ENCODE results near the gene NCAN.

Gene NCAN

GRCh38 chr19:19181488-19181998, 30.2 kb upstream of the NCAN start:
- Mint-ChIP-seq H3K4me3 (no peak overlapping the region), H3K27ac (no peak overlapping the region), H3K4me1 (ENCODE audit: low read depth) (peaks cover 3% of the 10 kb centered on the region), H3K36me3 (ENCODE audit: low read depth) (peaks cover 38% of the 10 kb centered on the region), H3K27me3 (ENCODE audit: low read depth) (no peaks in the 10 kb centered on the region), H3K9me3 (no peaks in the 10 kb centered on the region)
- no peak for DNase-seq (ENCODE audit: low spot score)

DNA sequence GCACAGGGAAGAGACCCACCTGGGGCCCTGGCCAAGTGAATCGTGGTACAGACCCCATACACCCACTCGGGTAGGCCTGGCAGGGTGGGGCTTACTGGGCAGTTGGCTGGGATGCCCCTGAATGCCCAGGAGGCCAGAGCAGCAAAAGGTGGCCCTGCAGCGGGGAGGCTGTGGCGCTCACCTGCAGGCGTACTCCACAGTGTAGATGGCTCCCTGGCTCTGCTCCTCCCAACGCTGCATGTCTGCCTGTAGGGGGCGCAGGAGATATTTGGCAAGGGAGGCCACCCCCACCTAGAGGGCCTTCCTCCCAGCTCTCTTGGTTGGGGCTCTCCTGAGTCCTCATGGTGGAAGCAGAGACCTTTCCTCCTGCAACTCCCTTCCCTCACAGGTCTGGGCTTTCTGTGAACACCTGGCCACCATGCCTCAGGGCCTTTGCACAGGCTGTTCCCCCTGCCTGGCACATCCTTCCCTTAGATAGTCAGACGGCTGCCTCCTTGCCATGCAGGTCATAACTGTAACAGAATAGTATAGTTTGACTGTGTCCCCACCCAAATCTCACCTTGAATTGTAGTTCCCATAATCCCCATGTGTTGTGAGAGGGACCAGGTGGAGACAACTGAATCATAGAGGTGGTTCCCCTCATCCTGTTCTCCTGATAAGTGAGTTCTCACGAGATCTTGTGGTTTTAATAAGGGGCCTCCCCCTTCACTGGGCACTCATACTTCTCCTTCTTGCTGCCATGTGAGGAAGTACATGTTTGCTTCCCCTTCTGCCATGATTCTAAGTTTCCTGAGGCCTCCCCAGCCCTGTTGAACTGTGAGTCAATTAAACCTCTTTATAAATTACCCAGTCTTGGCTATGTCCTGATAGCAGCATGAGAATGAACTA, 25.7 kb upstream of the NCAN start:
- H3K27ac Mint-ChIP-seq: no peak overlapping the region
- H3K4me3 Mint-ChIP-seq: no peak overlapping the region
- H3K4me1 Mint-ChIP-seq (ENCODE audit: low read depth): peaks cover 15% of the 10 kb centered on the region
- no peaks in the 10 kb centered on the region for H3K9me3 Mint-ChIP-seq
- H3K36me3 Mint-ChIP-seq (ENCODE audit: low read depth): peaks cover 32% of the 10 kb centered on the region
- H3K27me3 Mint-ChIP-seq (ENCODE audit: low read depth): no peaks in the 10 kb centered on the region
- DNase-seq (ENCODE audit: low spot score): peak; percentile 41

GRCh38 chr19:19186742-19187141, 25.0 kb upstream of the NCAN start:
- H3K27ac Mint-ChIP-seq: no peak overlapping the region
- no peak for DNase-seq (ENCODE audit: low spot score)
- H3K27me3 Mint-ChIP-seq (ENCODE audit: low read depth): no peaks in the 10 kb centered on the region
- no peak overlapping the region for H3K4me3 Mint-ChIP-seq
- peaks cover 15% of the 10 kb centered on the region for H3K4me1 Mint-ChIP-seq (ENCODE audit: low read depth)
- H3K36me3 Mint-ChIP-seq (ENCODE audit: low read depth): peaks cover 27% of the 10 kb centered on the region
- no peaks in the 10 kb centered on the region for H3K9me3 Mint-ChIP-seq

- DNase-seq (ENCODE audit: low spot score): no peak
- Mint-ChIP-seq H3K27me3 (ENCODE audit: low read depth) (no peaks in the 10 kb centered on the region), H3K36me3 (ENCODE audit: low read depth) (peaks cover 19% of the 10 kb centered on the region), H3K27ac (peak overlapping the region; percentile 98), H3K4me1 (ENCODE audit: low read depth) (peaks cover 20% of the 10 kb centered on the region), H3K4me3 (peak overlapping the region; percentile 98), H3K9me3 (no peaks in the 10 kb centered on the region)
These were observed 20.0 kb upstream of the NCAN start for GRCh38 chr19:19191768-19192077.

DNA sequence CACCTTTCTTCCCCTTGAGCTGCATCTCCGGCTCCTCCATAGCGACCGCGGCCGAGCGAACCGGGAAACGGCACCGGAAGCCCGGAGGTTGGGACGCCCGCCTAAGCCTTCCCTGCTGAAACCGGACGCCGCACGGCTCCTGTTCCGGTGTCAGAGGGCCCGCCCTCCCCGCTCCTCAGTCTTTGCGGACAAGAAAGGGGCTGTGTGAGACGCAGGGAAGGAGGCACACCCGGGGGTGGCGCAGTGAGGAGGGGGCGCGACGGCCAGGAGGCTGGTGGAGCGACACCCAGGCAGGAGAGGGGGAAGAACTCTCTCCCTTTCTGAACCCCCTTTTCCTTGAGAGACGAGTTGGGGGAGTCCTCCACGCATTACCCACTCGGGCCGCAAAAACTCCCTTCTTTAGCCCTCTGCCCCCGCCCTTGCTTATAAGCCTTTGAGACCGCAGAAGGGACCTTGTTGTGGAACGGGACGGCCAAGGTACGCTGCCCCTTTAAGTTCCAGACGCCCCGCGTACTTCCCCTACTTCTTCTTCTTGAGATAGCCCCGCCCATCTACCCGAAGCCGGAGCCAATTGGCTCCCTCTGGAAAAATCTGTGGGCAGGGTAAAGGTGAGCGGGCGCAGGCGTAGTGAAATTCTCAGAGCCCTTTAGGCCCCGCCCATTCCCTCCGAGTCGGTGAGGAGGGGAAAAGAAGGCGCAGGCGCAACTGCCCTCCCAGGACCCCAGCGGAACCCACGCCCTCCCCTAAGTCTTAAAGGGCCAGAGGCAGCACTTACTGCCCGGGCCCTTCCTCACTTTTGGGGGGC, 19.5 kb upstream of the NCAN start, which contains the start of the genes BORCS8 and RFXANK:
TSS of gene BORCS8 (minus strand) at position 75 of the 805 bp plus-strand sequence. CDS start at position 40, 35 bp downstream.
TSS of gene RFXANK (plus strand) at position 181 of the 805 bp plus-strand sequence. CDS start 1,689 bp downstream, outside the sequence.
- DNase-seq (ENCODE audit: low spot score): peak; percentile 99
- peaks cover 20% of the 10 kb centered on the region for H3K4me1 Mint-ChIP-seq (ENCODE audit: low read depth)
- peak within 1 kb of the TSS; percentile 98 for H3K4me3 Mint-ChIP-seq
- H3K36me3 Mint-ChIP-seq (ENCODE audit: low read depth): peaks cover 16% of the 10 kb centered on the region
- no peaks in the 10 kb centered on the region for H3K27me3 Mint-ChIP-seq (ENCODE audit: low read depth)
- H3K27ac Mint-ChIP-seq: peak within 1 kb of the TSS; percentile 98
- H3K9me3 Mint-ChIP-seq: no peaks in the 10 kb centered on the region

- no peaks in the 10 kb centered on the region for H3K9me3 Mint-ChIP-seq
- no peaks in the 10 kb centered on the region for H3K27me3 Mint-ChIP-seq (ENCODE audit: low read depth)
- H3K4me3 Mint-ChIP-seq: peak overlapping the region; percentile 98
- peaks cover 17% of the 10 kb centered on the region for H3K36me3 Mint-ChIP-seq (ENCODE audit: low read depth)
- no peak for DNase-seq (ENCODE audit: low spot score)
- H3K27ac Mint-ChIP-seq: peak overlapping the region; percentile 98
- H3K4me1 Mint-ChIP-seq (ENCODE audit: low read depth): peaks cover 20% of the 10 kb centered on the region
These were observed 18.8 kb upstream of the NCAN start for GRCh38 chr19:19192910-19193423.

DNA sequence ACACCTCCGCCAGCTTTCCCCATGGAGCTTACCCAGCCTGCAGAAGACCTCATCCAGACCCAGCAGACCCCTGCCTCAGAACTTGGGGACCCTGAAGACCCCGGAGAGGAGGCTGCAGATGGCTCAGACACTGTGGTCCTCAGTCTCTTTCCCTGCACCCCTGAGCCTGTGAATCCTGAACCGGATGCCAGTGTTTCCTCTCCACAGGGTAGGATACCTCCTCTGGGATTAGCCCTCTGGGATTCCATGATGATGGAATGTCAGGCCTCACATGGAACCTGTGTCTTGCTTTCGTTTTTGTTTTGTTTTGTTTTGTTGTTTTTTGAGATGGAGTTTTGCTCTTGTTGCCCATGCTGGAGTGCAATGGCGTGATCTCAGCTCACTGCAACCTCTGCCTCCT, 17.8 kb upstream of the NCAN start:
- Mint-ChIP-seq H3K36me3 (ENCODE audit: low read depth) (peaks cover 22% of the 10 kb centered on the region), H3K4me1 (ENCODE audit: low read depth) (peaks cover 20% of the 10 kb centered on the region), H3K9me3 (no peaks in the 10 kb centered on the region), H3K27me3 (ENCODE audit: low read depth) (no peaks in the 10 kb centered on the region), H3K4me3 (peak overlapping the region; percentile 98), H3K27ac (peak overlapping the region; percentile 76)
- no peak for DNase-seq (ENCODE audit: low spot score)

DNA sequence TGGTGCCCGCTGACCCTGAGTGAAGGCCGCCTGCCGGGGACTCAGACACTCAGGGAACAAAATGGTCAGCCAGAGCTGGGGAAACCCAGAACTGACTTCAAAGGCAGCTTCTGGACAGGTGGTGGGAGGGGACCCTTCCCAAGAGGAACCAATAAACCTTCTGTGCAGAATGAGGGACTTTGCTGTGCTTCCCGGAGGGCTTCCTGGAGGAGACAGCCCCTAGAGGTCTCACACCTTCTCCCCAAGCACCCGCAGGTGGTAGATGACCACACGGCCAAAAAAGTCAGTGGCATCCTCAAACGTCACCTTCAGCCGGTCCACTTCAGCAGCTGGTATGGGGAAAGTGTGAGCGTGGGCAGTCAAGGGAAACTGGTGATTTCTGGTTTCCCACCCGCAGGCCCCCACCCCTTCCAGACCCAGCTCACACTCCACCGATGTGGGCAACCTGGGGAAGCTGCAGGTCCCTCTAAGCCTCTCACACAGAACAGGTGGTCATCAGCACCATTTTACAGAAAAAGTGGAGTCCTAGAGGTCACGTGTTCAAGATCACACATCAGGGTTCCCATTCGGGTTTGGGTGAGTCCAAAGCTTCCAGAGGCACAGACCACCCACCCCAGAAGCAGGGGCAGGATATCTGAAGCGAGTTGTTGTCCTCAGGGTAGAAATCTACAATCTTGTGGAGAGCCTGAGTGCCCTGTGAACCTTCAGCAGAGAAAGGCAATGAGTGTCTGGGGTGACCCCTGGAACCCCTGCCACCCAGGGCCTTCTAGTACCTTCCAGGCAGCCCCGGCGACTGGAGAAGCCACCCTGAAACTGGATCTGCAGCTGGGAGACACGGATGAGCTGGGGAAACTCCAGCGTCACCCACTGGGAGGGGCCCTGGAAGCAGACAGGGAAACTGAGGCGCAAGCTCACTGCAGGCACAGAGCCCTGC, 9.8 kb upstream of the NCAN start:
- Mint-ChIP-seq H3K4me3 (peak overlapping the region; percentile 93), H3K4me1 (ENCODE audit: low read depth) (peaks cover 16% of the 10 kb centered on the region), H3K27ac (peak overlapping the region; percentile 90), H3K27me3 (ENCODE audit: low read depth) (no peaks in the 10 kb centered on the region), H3K9me3 (peaks cover 2% of the 10 kb centered on the region), H3K36me3 (ENCODE audit: low read depth) (peaks cover 27% of the 10 kb centered on the region)
- no peak for DNase-seq (ENCODE audit: low spot score)

DNA sequence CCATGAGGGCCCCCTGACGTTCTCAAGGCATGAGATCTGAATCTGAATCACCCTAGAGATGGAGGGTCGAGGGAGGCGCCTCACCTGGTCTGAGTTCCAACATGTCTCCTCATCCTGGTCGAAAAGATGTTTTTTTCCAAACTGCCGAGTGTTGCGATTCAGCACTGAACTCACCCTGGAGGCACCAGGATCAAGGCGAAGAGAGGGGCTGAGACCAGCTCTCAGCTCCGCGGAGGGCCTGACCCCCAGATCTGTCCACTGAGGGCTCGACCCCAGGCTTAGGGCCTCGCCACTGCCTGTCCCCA, 9.1 kb upstream of the NCAN start:
- Mint-ChIP-seq H3K4me1 (ENCODE audit: low read depth) (peaks cover 23% of the 10 kb centered on the region), H3K27me3 (ENCODE audit: low read depth) (no peaks in the 10 kb centered on the region), H3K9me3 (peaks cover 9% of the 10 kb centered on the region), H3K27ac (peak overlapping the region; percentile 90), H3K36me3 (ENCODE audit: low read depth) (peaks cover 31% of the 10 kb centered on the region), H3K4me3 (peak overlapping the region; percentile 93)
- no peak for DNase-seq (ENCODE audit: low spot score)

GRCh38 chr19:19203012-19203856, 8.5 kb upstream of the NCAN start, which contains the start of gene NR2C2AP:
TSS of gene NR2C2AP (minus strand) at chr19:19203414. CDS start at chr19:19203060, 354 bp downstream.
- H3K36me3 Mint-ChIP-seq (ENCODE audit: low read depth): peaks cover 30% of the 10 kb centered on the region
- H3K27me3 Mint-ChIP-seq (ENCODE audit: low read depth): no peaks in the 10 kb centered on the region
- peak within 1 kb of the TSS; percentile 93 for H3K4me3 Mint-ChIP-seq
- peaks cover 26% of the 10 kb centered on the region for H3K4me1 Mint-ChIP-seq (ENCODE audit: low read depth)
- H3K9me3 Mint-ChIP-seq: peaks cover 11% of the 10 kb centered on the region
- peak within 1 kb of the TSS; percentile 90 for H3K27ac Mint-ChIP-seq
- DNase-seq (ENCODE audit: low spot score): peak; percentile 93

GRCh38 chr19:19204181-19204580, 7.6 kb upstream of the NCAN start:
- Mint-ChIP-seq H3K4me3 (peak overlapping the region; percentile 93), H3K9me3 (peaks cover 11% of the 10 kb centered on the region), H3K27ac (peak overlapping the region; percentile 35), H3K4me1 (ENCODE audit: low read depth) (peaks cover 26% of the 10 kb centered on the region), H3K27me3 (ENCODE audit: low read depth) (no peaks in the 10 kb centered on the region), H3K36me3 (ENCODE audit: low read depth) (peaks cover 24% of the 10 kb centered on the region)
- DNase-seq (ENCODE audit: low spot score): no peak
